Spleen (tissue), 7 donors: ENCODE results near the gene ACBD7.

Experiments
- POLR2A ChIP-seq, 3 donors: fragments of 450-650 bp; IDR thresholded peaks; one replicate each; pipeline ENCODE4 v1.5.1; 2017; ENCODE audit warnings: antibody characterized with exemption in 3 of 3, mild to moderate bottlenecking in 1 of 3
- TF ChIP-seq, protein P1 (sequence below), 11 experiments: fragments of 200-600 bp in 7 of 11; fragments of 450-650 bp in 4 of 11; sonication (generic) in 4 of 11; IDR thresholded peaks in 8 of 11; conservative IDR thresholded peaks in 3 of 11; 1 replicate in 7 of 11; 2 replicates in 4 of 11; pipeline versions ENCODE4 v1.4.0 to v1.8.0; 2016 to 2021; ENCODE audit warnings: antibody characterized with exemption in 11 of 11, inconsistent platforms in 4 of 11, mild to moderate bottlenecking in 1 of 11
- donor health status: DM: no; HTN: no; CAD: no; lungs with moderate emphysema.
- donor health status: DM: no; HTN: no; CAD: no.
- donor health status: DM: no; HTN: no; CAD: no.

DNA sequence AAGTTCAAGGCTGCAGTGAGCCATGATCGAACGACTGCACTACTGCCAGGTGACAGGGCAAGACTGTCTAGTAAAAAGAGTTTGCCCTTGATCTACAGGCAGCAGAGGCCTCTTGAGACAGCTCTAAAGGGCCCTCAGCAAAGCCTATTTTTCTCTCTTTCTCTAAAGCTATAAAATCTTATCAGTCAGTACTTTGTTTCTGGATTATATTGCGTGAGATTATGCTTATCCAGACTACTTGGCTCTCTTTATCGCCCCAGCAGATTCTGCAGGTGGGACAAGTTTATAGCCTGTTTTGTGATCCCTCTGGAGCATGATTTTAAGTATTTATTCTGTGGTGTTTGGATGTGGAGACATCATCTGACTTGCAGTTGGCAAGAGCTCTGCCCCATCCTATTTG lies 11.3 kb upstream of the ACBD7 start:
- TF ChIP-seq, protein P1, sequence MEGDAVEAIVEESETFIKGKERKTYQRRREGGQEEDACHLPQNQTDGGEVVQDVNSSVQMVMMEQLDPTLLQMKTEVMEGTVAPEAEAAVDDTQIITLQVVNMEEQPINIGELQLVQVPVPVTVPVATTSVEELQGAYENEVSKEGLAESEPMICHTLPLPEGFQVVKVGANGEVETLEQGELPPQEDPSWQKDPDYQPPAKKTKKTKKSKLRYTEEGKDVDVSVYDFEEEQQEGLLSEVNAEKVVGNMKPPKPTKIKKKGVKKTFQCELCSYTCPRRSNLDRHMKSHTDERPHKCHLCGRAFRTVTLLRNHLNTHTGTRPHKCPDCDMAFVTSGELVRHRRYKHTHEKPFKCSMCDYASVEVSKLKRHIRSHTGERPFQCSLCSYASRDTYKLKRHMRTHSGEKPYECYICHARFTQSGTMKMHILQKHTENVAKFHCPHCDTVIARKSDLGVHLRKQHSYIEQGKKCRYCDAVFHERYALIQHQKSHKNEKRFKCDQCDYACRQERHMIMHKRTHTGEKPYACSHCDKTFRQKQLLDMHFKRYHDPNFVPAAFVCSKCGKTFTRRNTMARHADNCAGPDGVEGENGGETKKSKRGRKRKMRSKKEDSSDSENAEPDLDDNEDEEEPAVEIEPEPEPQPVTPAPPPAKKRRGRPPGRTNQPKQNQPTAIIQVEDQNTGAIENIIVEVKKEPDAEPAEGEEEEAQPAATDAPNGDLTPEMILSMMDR (IDR thresholded peaks at IDR 0.05 in 8 of 11, conservative IDR thresholded peaks at IDR 0.05 in 3 of 11): no peak
- no peak for TF ChIP-seq POLR2A (IDR thresholded peaks at IDR 0.05)
